ENCODE data around the gene TMEM132C. TPM values are rescaled to one million over a fixed set of nuclear protein-coding genes. Genes with fewer than 3 reads are reported as not detected.
"Not testable (repeated sequence)": the region's sequence is repeated elsewhere in the genome, so short reads cannot be mapped to it uniquely, and the experiment has no call there.

The TMEM132C gene
- polyA plus RNA-seq, 1 donor, result 1.3 TPM

DNA sequence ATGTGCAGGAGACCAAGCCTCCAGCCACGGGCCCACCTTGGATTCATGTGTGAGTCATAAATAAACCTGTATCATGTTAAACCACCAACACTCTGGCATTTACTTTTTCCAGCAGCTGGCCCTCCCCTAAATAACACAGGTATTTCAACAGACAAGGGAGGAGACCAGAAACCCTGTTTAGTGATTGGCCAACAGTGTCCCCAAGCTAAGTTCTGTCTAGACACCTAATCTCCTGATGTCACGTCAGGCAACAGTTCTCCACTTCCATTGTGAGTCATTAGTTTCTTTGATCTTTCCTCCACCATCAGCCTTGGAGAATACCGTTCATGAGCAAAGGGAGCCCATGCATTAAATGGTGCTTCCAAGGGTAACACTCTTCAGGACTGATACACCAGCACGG, 196.9 kb downstream of the TMEM132C start:
- no peak overlapping the region for H3K27ac ChIP-seq (ENCODE audit: low read length)
- H3K4me1 ChIP-seq (ENCODE audit: control insufficient read depth, insufficient read depth, low read length), result no peaks in the 10 kb centered on the region
- no peaks in the 10 kb centered on the region for H3K36me3 ChIP-seq (ENCODE audit: control insufficient read depth, insufficient read depth, low read length)
- no peaks in the 10 kb centered on the region for H3K9me3 ChIP-seq (ENCODE audit: control insufficient read depth, low read depth, low read length)
- no peaks in the 10 kb centered on the region for H3K27me3 ChIP-seq (ENCODE audit: control insufficient read depth, insufficient read depth, low read length)
- no peak for DNase-seq
- no CpG with 5 or more reads among the region's 4 CpGs for WGBS (ENCODE audit: insufficient coverage, low lambda C conversion rate)
- no peak overlapping the region for H3K4me3 ChIP-seq (ENCODE audit: low read length)

GRCh38 chr12:128467882-128468281, 200.9 kb downstream of the TMEM132C start:
- DNase-seq, result no peak
- no CpG with 5 or more reads among the region's 9 CpGs for WGBS (ENCODE audit: insufficient coverage, low lambda C conversion rate)
- Histone ChIP-seq H3K36me3 (ENCODE audit: control insufficient read depth, insufficient read depth, low read length) (no peaks in the 10 kb centered on the region), H3K27me3 (ENCODE audit: control insufficient read depth, insufficient read depth, low read length) (no peaks in the 10 kb centered on the region), H3K4me3 (ENCODE audit: low read length) (no peak overlapping the region), H3K9me3 (ENCODE audit: control insufficient read depth, low read depth, low read length) (no peaks in the 10 kb centered on the region), H3K4me1 (ENCODE audit: control insufficient read depth, insufficient read depth, low read length) (no peaks in the 10 kb centered on the region), H3K27ac (ENCODE audit: low read length) (no peak overlapping the region)

GRCh38 chr12:128468926-128469325, 202.0 kb downstream of the TMEM132C start:
- H3K27me3 ChIP-seq (ENCODE audit: control insufficient read depth, insufficient read depth, low read length), result no peaks in the 10 kb centered on the region
- H3K27ac ChIP-seq (ENCODE audit: low read length), result no peak overlapping the region
- H3K9me3 ChIP-seq (ENCODE audit: control insufficient read depth, low read depth, low read length), result peaks cover 3% of the 10 kb centered on the region
- 73% methylated on average over 3 of the region's 4 CpGs for WGBS (ENCODE audit: insufficient coverage, low lambda C conversion rate)
- H3K4me3 ChIP-seq (ENCODE audit: low read length), result no peak overlapping the region
- no peaks in the 10 kb centered on the region for H3K36me3 ChIP-seq (ENCODE audit: control insufficient read depth, insufficient read depth, low read length)
- no peaks in the 10 kb centered on the region for H3K4me1 ChIP-seq (ENCODE audit: control insufficient read depth, insufficient read depth, low read length)
- DNase-seq, result no peak

GRCh38 chr12:128471491-128471890, 204.5 kb downstream of the TMEM132C start:
- no peak for DNase-seq
- H3K27ac ChIP-seq (ENCODE audit: low read length), result no peak overlapping the region
- no peaks in the 10 kb centered on the region for H3K27me3 ChIP-seq (ENCODE audit: control insufficient read depth, insufficient read depth, low read length)
- no peaks in the 10 kb centered on the region for H3K36me3 ChIP-seq (ENCODE audit: control insufficient read depth, insufficient read depth, low read length)
- peaks cover 3% of the 10 kb centered on the region for H3K9me3 ChIP-seq (ENCODE audit: control insufficient read depth, low read depth, low read length)
- H3K4me3 ChIP-seq (ENCODE audit: low read length), result no peak overlapping the region
- no peaks in the 10 kb centered on the region for H3K4me1 ChIP-seq (ENCODE audit: control insufficient read depth, insufficient read depth, low read length)
- no CpG with 5 or more reads among the region's 2 CpGs for WGBS (ENCODE audit: insufficient coverage, low lambda C conversion rate)

- H3K9me3 ChIP-seq (ENCODE audit: control insufficient read depth, low read depth, low read length), result peaks cover 3% of the 10 kb centered on the region
- no peak overlapping the region for H3K27ac ChIP-seq (ENCODE audit: low read length)
- H3K36me3 ChIP-seq (ENCODE audit: control insufficient read depth, insufficient read depth, low read length), result no peaks in the 10 kb centered on the region
- no peak overlapping the region for H3K4me3 ChIP-seq (ENCODE audit: low read length)
- H3K4me1 ChIP-seq (ENCODE audit: control insufficient read depth, insufficient read depth, low read length), result no peaks in the 10 kb centered on the region
- no peaks in the 10 kb centered on the region for H3K27me3 ChIP-seq (ENCODE audit: control insufficient read depth, insufficient read depth, low read length)
- DNase-seq, result no peak
- 69% methylated on average over 3 of the region's 10 CpGs for WGBS (ENCODE audit: insufficient coverage, low lambda C conversion rate)
Measured at GRCh38 chr12:128474916-128475315, 207.9 kb downstream of the TMEM132C start.

GRCh38 chr12:128476266-128476665, 209.3 kb downstream of the TMEM132C start:
- Histone ChIP-seq H3K27ac (ENCODE audit: low read length) (no peak overlapping the region), H3K27me3 (ENCODE audit: control insufficient read depth, insufficient read depth, low read length) (no peaks in the 10 kb centered on the region), H3K9me3 (ENCODE audit: control insufficient read depth, low read depth, low read length) (peaks cover 3% of the 10 kb centered on the region), H3K4me1 (ENCODE audit: control insufficient read depth, insufficient read depth, low read length) (no peaks in the 10 kb centered on the region), H3K36me3 (ENCODE audit: control insufficient read depth, insufficient read depth, low read length) (no peaks in the 10 kb centered on the region), H3K4me3 (ENCODE audit: low read length) (no peak overlapping the region)
- DNase-seq, result no peak
- no CpG with 5 or more reads among the region's 7 CpGs for WGBS (ENCODE audit: insufficient coverage, low lambda C conversion rate)

GRCh38 chr12:128483526-128484255, 216.7 kb downstream of the TMEM132C start:
- no peak for DNase-seq
- Histone ChIP-seq H3K4me3 (ENCODE audit: low read length) (no peak overlapping the region), H3K4me1 (ENCODE audit: control insufficient read depth, insufficient read depth, low read length) (no peaks in the 10 kb centered on the region), H3K36me3 (ENCODE audit: control insufficient read depth, insufficient read depth, low read length) (no peaks in the 10 kb centered on the region), H3K27ac (ENCODE audit: low read length) (no peak overlapping the region), H3K9me3 (ENCODE audit: control insufficient read depth, low read depth, low read length) (no peaks in the 10 kb centered on the region), H3K27me3 (ENCODE audit: control insufficient read depth, insufficient read depth, low read length) (no peaks in the 10 kb centered on the region)
- WGBS (ENCODE audit: insufficient coverage, low lambda C conversion rate), result 54% methylated on average over 2 of the region's 9 CpGs

DNA sequence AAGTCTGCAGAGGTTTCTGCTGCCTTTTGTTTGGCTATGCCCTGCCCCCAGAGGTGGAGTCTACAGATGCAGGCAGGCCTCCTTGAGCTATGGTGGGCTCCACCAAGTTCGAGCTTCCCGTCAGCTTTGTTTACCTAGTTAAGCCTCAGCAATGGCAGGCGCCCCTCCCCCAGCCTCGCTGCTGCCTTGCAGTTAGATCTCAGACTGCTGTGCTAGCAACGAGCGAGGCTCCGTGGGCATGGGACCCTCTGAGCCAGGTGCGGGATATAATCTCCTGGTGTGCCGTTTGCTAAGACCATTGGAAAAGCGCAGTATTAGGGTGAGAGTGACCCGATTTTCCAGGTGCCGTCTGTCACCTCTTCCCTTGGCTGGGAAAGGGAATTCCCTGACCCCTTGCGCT, 230.4 kb downstream of the TMEM132C start:
- H3K36me3 ChIP-seq (ENCODE audit: control insufficient read depth, insufficient read depth, low read length), result not testable (repeated sequence)
- WGBS (ENCODE audit: insufficient coverage, low lambda C conversion rate), result no CpG with 5 or more reads among the region's 13 CpGs

DNA sequence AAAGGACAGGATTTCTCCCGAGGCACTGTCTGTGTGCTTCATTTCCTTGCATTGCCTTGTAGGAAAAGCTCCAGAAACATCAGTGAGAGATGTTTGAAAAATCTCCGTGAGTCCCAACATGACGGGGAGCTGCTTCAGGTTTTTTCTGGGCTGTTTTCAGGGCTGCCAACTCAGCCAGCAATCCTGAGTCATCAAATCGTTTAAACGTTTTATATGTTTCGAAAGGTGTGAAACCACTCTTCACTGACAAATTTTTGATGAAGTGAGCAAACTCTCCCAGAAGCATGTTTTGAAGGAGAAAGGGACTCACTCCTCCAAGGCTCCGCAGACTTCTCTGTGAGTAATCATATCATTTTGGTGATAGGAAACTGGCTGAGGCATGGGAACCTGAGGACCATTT, 240.5 kb downstream of the TMEM132C start:
- no peak for DNase-seq
- Histone ChIP-seq H3K4me1 (ENCODE audit: control insufficient read depth, insufficient read depth, low read length) (no peaks in the 10 kb centered on the region), H3K27me3 (ENCODE audit: control insufficient read depth, insufficient read depth, low read length) (no peaks in the 10 kb centered on the region), H3K4me3 (ENCODE audit: low read length) (no peak overlapping the region), H3K36me3 (ENCODE audit: control insufficient read depth, insufficient read depth, low read length) (no peaks in the 10 kb centered on the region), H3K9me3 (ENCODE audit: control insufficient read depth, low read depth, low read length) (peaks cover 19% of the 10 kb centered on the region), H3K27ac (ENCODE audit: low read length) (no peak overlapping the region)
- 90% methylated on average over 2 of the region's 7 CpGs for WGBS (ENCODE audit: insufficient coverage, low lambda C conversion rate)

More for the DNA sequence above, 230.4 kb downstream of the TMEM132C start:
- not testable (repeated sequence) for H3K4me3 ChIP-seq (ENCODE audit: low read length); DNase-seq; H3K9me3 ChIP-seq (ENCODE audit: control insufficient read depth, low read depth, low read length); H3K27me3 ChIP-seq (ENCODE audit: control insufficient read depth, insufficient read depth, low read length); H3K27ac ChIP-seq (ENCODE audit: low read length); H3K4me1 ChIP-seq (ENCODE audit: control insufficient read depth, insufficient read depth, low read length)

DNA sequence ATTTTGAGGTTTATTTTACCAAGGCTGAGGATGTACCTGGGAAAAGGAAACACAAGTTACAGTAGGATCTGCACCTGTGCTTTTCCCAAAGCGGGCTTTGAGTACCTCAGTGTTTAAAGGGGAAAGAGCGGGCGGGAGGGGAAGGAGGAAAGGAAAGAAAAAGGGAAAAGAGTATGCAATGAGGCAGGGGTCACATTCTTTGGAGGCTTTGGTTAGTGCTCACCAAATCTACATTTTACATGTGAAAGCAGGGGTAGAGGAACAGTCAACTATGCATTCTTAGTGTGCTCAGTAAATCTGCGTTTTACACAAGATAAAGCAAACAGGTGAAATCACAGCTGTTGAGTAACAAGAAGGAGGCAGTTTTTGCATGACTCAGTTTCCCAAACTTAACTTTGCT, 242.2 kb downstream of the TMEM132C start:
- no peaks in the 10 kb centered on the region for H3K27me3 ChIP-seq (ENCODE audit: control insufficient read depth, insufficient read depth, low read length)
- 95% methylated on average over 4 of the region's 4 CpGs for WGBS (ENCODE audit: insufficient coverage, low lambda C conversion rate)
- no peak overlapping the region for H3K4me3 ChIP-seq (ENCODE audit: low read length)
- no peak overlapping the region for H3K27ac ChIP-seq (ENCODE audit: low read length)
- H3K4me1 ChIP-seq (ENCODE audit: control insufficient read depth, insufficient read depth, low read length), result no peaks in the 10 kb centered on the region
- H3K9me3 ChIP-seq (ENCODE audit: control insufficient read depth, low read depth, low read length), result peaks cover 13% of the 10 kb centered on the region
- DNase-seq, result no peak
- no peaks in the 10 kb centered on the region for H3K36me3 ChIP-seq (ENCODE audit: control insufficient read depth, insufficient read depth, low read length)

GRCh38 chr12:128510511-128510910, 243.5 kb downstream of the TMEM132C start:
- Histone ChIP-seq H3K4me3 (ENCODE audit: low read length) (no peak overlapping the region), H3K27ac (ENCODE audit: low read length) (no peak overlapping the region), H3K27me3 (ENCODE audit: control insufficient read depth, insufficient read depth, low read length) (no peaks in the 10 kb centered on the region), H3K9me3 (ENCODE audit: control insufficient read depth, low read depth, low read length) (peaks cover 13% of the 10 kb centered on the region), H3K36me3 (ENCODE audit: control insufficient read depth, insufficient read depth, low read length) (no peaks in the 10 kb centered on the region), H3K4me1 (ENCODE audit: control insufficient read depth, insufficient read depth, low read length) (no peaks in the 10 kb centered on the region)
- no peak for DNase-seq
- 90% methylated on average over 2 of the region's 8 CpGs for WGBS (ENCODE audit: insufficient coverage, low lambda C conversion rate)

Measured in large intestine (tissue), 3 donors.